Endometrial microvascular endothelial cells (primary cell): Measurements from ENCODE around the gene NFIB. TPM values are rescaled to one million over a fixed set of nuclear protein-coding genes. Genes with fewer than 3 reads are reported as not detected.

ENCODE experiments used
- in situ Hi-C: cut with HindIII; loops from 2 replicates; pipeline ENCODE4 v1.10.0; 2017; ENCODE audit warnings: low sequenced_read_pairs, low pct_unique_long_range_greater_than_20kb; ENCODE audit errors: inconsistent ontology term
- total RNA-seq: library from RNA; depleted of rRNA; stranded (reverse); fragments of >200 nt; gene quantifications from one replicate; pipeline ENCODE4 v1.2.3, GENCODE V29; 2015; ENCODE audit errors: inconsistent ontology term

NFIB gene
- total RNA-seq, 1 donor from 2014 or later = 80.0 TPM

GRCh38 chr9:14185016-14185415, 128.9 kb downstream of the NFIB start:
- in situ Hi-C loops = no loop called here

DNA sequence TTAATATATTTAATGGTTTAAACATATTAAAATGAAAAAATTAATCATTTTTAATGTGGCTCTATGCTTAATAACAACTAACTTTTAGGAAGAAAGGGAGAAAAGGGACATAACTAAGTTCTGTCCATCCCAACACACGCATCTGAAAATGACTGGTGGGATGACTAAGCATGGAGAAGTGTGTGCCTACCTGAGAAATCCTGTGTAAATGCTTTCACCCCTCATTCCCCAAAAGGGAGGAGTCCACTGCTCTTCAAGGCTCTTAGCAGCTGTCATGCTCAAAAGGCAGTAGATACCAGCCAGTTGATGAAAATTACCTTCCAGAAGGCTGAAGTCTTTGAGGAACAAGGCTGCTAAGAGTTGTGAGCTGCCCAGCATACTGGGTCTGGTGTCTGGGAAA, 130.9 kb downstream of the NFIB start:
- in situ Hi-C loops = no loop called here

DNA sequence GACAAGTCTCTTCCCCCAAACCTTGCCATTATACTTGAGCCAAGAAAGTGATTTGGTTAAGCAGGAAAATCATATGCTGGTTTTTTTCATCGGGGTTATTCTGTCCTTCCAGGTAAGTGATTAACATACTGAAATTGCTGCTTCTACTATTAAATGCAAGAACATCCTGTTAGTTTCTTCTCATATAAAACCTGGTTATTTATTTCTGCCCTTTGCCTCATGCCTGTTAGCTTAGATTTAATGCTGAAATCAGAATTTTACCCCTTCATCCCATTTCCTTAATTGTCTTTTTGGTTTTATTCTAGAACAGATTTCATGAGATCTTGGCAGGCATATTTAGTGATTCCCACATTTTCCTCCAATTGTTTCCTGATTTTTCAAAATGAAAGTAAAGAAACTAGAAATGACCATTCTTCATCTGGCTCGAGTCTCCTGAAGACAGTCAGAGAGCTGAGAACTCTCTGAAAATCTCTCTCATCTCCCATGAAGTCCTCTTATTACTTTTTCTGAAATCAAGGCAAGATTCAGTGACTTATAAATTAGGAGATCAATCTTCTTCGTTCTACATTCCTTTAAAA, 132.9 kb downstream of the NFIB start:
- in situ Hi-C loops = no loop called here

GRCh38 chr9:14180093-14180959, 133.6 kb downstream of the NFIB start:
- in situ Hi-C loops = no loop called here

GRCh38 chr9:14179449-14179848, 134.5 kb downstream of the NFIB start:
- in situ Hi-C loops = no loop called here

DNA sequence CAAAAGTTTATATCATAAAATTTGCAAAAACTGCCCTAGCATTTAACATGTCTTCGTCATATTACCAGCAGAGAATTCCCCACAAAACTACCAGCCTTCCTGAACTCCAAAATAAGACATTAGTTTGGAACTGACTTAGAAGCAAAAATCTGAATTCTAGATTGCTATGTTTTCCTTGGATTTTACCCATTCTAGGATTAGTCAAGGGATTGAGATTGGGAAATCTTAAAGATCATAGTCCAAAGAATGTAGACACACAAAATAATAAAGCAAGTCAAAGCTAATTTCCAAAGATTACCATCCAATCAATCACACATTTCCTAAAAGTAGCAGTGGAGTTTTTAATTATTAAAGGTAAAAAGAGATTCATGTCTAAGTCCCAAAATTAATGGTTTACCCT, 138.2 kb downstream of the NFIB start:
- in situ Hi-C loops = no loop called here

DNA sequence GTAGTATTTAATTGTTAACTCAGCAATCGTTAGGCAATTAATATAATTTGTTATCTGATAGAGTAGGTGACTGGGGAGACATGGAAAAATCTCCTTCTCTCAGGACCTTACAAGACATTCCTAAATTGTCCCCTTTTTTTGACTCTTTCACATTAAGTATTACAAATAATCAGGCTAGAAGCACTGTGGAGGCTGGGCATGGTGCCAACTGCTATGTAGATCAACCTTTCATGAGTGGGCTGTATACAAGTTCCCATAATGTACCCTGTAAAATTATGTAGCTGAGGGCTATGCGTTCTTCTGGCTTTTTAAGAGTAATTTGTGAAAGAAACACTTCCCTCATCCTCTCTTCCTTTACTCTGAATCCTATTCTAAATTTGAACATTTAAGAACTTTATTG, 140.2 kb downstream of the NFIB start:
- in situ Hi-C loops = no loop called here

GRCh38 chr9:14170973-14171596, 142.9 kb downstream of the NFIB start:
- in situ Hi-C loops = no loop called here

DNA sequence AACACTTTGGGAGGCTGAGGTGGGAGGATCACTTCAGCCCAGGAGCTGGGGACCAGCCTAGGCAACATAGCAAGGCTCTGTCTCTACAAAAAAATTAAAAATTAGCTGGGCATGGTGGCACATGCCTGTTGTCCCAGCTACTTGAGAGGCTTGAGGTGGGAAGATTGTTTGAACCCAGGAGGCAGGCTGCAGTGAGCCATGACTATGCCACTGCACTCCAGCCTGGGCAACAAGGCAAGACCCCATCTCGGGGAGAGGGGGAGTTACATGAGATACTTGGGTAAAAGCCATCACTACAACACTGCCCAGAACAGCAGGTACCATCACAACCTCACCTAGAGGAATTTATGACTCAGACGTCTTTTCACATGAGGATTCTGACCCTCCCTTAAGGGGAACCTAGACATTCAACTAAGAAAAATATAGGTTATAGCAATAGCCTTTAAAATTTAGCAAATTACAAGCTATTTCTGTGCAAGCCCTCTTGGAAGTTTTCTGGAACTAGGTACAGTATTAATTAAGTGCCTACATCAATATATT, 143.5 kb downstream of the NFIB start:
- in situ Hi-C loops = no loop called here

- in situ Hi-C loops = no loop called here
These were observed 145.6 kb downstream of the NFIB start for GRCh38 chr9:14168381-14168780.

- in situ Hi-C loops = no loop called here
These were observed 148.4 kb downstream of the NFIB start for GRCh38 chr9:14165376-14166035.

GRCh38 chr9:14164908-14165307, 149.0 kb downstream of the NFIB start:
- in situ Hi-C loops = no loop called here

DNA sequence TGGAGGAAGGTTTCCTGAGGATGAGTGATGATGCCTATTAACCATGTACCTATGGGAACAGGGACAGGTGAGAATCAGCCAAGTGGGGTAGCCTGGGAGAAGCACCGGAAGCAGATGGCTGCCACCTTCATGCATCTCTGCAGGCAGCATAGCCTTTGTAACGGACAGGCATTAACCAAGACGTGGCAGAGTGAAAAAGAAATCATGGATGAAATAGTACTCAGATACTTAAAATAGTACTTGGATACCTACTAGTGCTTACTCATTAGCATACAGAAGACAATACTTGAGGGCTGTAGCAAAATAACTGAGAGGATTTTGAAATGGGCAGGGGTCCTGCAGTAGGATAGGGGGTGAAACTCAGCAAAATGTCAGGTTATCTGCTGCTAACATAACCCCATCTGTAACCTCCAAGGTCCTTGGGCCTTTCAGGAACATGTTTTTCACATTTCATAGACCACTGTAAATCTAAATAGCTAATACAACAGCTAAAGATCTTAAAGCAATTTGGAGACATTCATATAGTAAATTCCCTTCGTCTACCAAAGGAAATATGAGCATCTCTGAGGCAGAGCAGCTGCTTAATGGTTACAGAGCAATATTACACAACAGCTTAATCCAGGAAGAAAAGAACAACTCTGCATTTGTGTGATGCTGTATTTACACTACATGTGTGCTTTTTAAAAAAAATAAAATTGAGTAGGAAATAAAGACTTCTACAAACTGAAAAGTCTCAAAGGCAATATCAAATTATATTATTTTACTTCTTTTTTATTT, 154.3 kb downstream of the NFIB start:
- in situ Hi-C loops = no loop called here

- in situ Hi-C loops = no loop called here
These were observed 155.0 kb downstream of the NFIB start for GRCh38 chr9:14158916-14159315.

- in situ Hi-C loops = no loop called here
These were observed 155.7 kb downstream of the NFIB start for GRCh38 chr9:14158136-14158813.

- in situ Hi-C loops = no loop called here
These were observed 156.8 kb downstream of the NFIB start for GRCh38 chr9:14157191-14157590.

- in situ Hi-C loops = no loop called here
These were observed 157.9 kb downstream of the NFIB start for GRCh38 chr9:14156046-14156445.

DNA sequence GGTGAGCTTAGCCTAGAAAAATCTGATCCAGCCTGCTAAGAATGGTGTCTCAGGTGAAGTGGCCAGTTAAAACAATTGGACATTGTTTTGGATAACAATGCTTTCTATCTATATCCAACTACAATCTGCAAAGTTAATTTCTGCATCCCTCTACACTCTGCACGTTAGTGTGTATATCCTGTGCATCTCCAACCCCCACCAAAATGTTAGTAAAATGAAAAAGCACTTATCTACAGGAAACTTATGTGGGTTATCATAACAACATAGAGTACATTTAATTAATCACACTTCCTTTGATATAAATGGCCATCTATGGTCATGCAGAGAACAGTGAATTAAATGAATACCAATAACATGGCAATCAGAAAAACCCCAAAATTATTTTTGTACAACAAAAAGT, 158.7 kb downstream of the NFIB start:
- in situ Hi-C loops = no loop called here
